Caco-2 (cell line): ENCODE results near the gene WRAP73. TPM values are rescaled to one million over a fixed set of nuclear protein-coding genes. Genes with fewer than 3 reads are reported as not detected.

ENCODE experiments used
- BruUV-seq: library from RNA; stranded (reverse); fragments of 400-500 nt; replicated peaks from 2 replicates; lab custom pipeline; 2021; lab: Mats Ljungman, UMichigan
- CTCF ChIA-PET: fragments of 300-600 bp; sonication (Branson Sonifier 250); formaldehyde crosslinking; loops from one replicate; lab custom pipeline; 2022; ENCODE audit warnings: antibody characterized with exemption; lab: Charles Lee
- POLR2A ChIA-PET: fragments of 300-600 bp; sonication (Branson Sonifier 250); formaldehyde crosslinking; loops from one replicate; lab custom pipeline; 2022; ENCODE audit warnings: antibody characterized with exemption; lab: Charles Lee
- DNase-seq, 2 experiments: peaks; one replicate each; pipeline versions ENCODE4 v3.0.0 to v3.0.0-alpha.2; 2020 to 2022
- H3K27me3 ChIP-seq: replicated peaks from 2 replicates; pipeline ENCODE4 v1.6.0; 2011; ENCODE audit warnings: low read length; ENCODE audit not compliant: control insufficient read depth, insufficient read depth
- H3K36me3 ChIP-seq: 2 replicates; pipeline ENCODE4 v1.5.1; 2011; ENCODE audit warnings: low read length; ENCODE audit not compliant: control insufficient read depth, insufficient read depth
- H3K4me1 ChIP-seq: fragments of 250-450 bp; sonication (Bioruptor Pico); 2 replicates; pipeline ENCODE4 v1.5.1; 2020; ENCODE audit warnings: mild to moderate bottlenecking
- H3K4me3 ChIP-seq: 2 replicates; pipeline ENCODE4 v1.5.1; 2011; ENCODE audit warnings: low read depth, mild to moderate bottlenecking, control low read depth, low read length
- H3K9me3 ChIP-seq: fragments of 250-450 bp; sonication (Bioruptor Pico); 2 replicates; pipeline ENCODE4 v1.5.1; 2020; ENCODE audit warnings: mild to moderate bottlenecking, moderate library complexity
- H3K27ac Mint-ChIP-seq: one replicate; pipeline ENCODE4 v1.8.0; 2022; ENCODE audit warnings: mixed read lengths; ENCODE audit not compliant: unreplicated experiment
- H3K27me3 Mint-ChIP-seq: one replicate; pipeline ENCODE4 v1.8.0; 2022; ENCODE audit warnings: mixed read lengths; ENCODE audit not compliant: insufficient read depth, unreplicated experiment
- H3K36me3 Mint-ChIP-seq: one replicate; pipeline ENCODE4 v1.8.0; 2022; ENCODE audit warnings: mild to moderate bottlenecking, mixed read lengths; ENCODE audit not compliant: insufficient read depth, unreplicated experiment
- H3K4me1 Mint-ChIP-seq: one replicate; pipeline ENCODE4 v1.8.0; 2022; ENCODE audit warnings: low read depth, mixed read lengths; ENCODE audit not compliant: unreplicated experiment
- H3K4me3 Mint-ChIP-seq: one replicate; pipeline ENCODE4 v1.8.0; 2022; ENCODE audit warnings: mild to moderate bottlenecking, moderate library complexity, mixed read lengths; ENCODE audit not compliant: unreplicated experiment
- H3K9me3 Mint-ChIP-seq: one replicate; pipeline ENCODE4 v1.8.0; 2022; ENCODE audit warnings: mixed read lengths; ENCODE audit not compliant: unreplicated experiment
- CTCF ChIP-seq, 2 experiments: fragments of 200-600 bp in 1 of 2; IDR thresholded peaks; 1 replicate in 1 of 2; 2 replicates in 1 of 2; pipeline versions ENCODE4 v1.5.1 to v1.8.0; 2011 to 2022; ENCODE audit warnings: antibody characterized with exemption in 1 of 2, control low read depth in 1 of 2, inconsistent platforms in 1 of 2, low read depth in 1 of 2, low read length in 1 of 2, mild to moderate bottlenecking in 1 of 2, moderate library complexity in 1 of 2; ENCODE audit not compliant: insufficient read depth in 1 of 2, severe bottlenecking in 1 of 2, unreplicated experiment in 1 of 2
- intact Hi-C: fragments of 100-400 bp; cut with micrococcal nuclease; formaldehyde crosslinking; loops from one replicate; pipeline ENCODE4 v1.10.0; 2022; ENCODE audit not compliant: unreplicated experiment
- total RNA-seq: library from RNA; stranded (reverse); gene quantifications from 2 replicates; pipeline ENCODE4 v1.2.3, GENCODE V29; 2022

The WRAP73 gene
- total RNA-seq, 1 experiment from 2014 or later = 31.6 TPM

DNA sequence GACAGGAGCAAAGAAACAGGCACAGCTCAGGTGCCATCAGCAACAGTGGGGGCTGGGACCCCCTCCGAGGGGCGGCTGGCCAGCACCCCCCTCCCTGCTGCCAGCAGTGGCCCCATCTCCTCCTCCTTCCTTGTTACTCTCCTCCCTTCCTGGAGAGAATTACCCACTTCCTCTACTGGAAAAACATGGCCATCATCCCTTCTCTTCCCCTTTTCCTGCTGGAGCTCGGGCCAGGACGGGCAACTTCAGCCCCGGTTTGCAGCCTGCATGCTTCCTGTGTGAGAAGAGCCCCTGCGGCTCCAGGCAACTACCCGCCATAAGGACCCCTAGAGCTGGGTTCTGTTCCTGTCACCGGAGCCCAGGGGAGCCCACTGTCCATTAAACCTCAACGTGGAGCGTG is 56.2 kb downstream of the WRAP73 start:
- CTCF ChIA-PET = interaction anchor here (0.7 kb wide), 1 partner anchor 25 kb away, joined by 3 read pairs; no protein-coding TSS in a partner anchor
- Histone ChIP-seq H3K4me3 (no peak overlapping the region), H3K36me3 (no peaks in the 10 kb centered on the region), H3K4me1 (no peaks in the 10 kb centered on the region), H3K9me3 (no peaks in the 10 kb centered on the region), H3K27me3 (no peaks in the 10 kb centered on the region)
- no peak for DNase-seq
- TF ChIP-seq CTCF (IDR thresholded peaks at IDR 0.05; ENCODE audit: insufficient read depth in 1 of 2, low read depth in 1 of 2, low read length in 1 of 2, severe bottlenecking in 1 of 2, unreplicated experiment in 1 of 2) = no peak
- Mint-ChIP-seq H3K27ac (no peak overlapping the region), H3K27me3 (no peaks in the 10 kb centered on the region), H3K4me1 (no peaks in the 10 kb centered on the region), H3K4me3 (no peak overlapping the region), H3K9me3 (no peaks in the 10 kb centered on the region), H3K36me3 (no peaks in the 10 kb centered on the region)
- BruUV-seq = no TSS peak
- intact Hi-C loops = no loop called here
- POLR2A ChIA-PET = no interaction called here

DNA sequence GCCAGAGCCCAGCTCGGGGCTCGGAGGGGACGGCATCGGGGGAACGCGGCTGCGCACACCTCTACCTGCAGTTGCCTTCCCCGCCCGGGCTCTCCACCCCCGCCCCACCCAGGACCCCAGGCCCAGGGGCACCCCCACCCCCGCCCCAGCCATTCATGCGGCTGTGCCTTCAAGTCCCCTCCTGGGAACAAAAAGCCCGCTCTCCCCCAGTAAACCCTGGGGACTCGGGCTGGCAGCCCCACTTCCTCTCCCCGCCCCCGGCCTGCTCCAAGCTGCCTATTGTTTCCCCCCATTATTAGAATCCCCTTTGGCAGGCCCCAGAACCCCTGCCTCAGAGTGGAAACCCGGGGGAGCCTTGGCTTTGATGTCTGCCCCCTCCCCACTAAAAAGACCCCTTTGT is 56.6 kb downstream of the WRAP73 start:
- Mint-ChIP-seq H3K4me3 (no peak overlapping the region), H3K27me3 (no peaks in the 10 kb centered on the region), H3K9me3 (no peaks in the 10 kb centered on the region), H3K36me3 (no peaks in the 10 kb centered on the region), H3K27ac (no peak overlapping the region), H3K4me1 (no peaks in the 10 kb centered on the region)
- DNase-seq = no peak
- TF ChIP-seq CTCF (IDR thresholded peaks at IDR 0.05; ENCODE audit: insufficient read depth in 1 of 2, low read depth in 1 of 2, low read length in 1 of 2, severe bottlenecking in 1 of 2, unreplicated experiment in 1 of 2) = no peak
- Histone ChIP-seq H3K36me3 (no peaks in the 10 kb centered on the region), H3K27me3 (no peaks in the 10 kb centered on the region), H3K9me3 (no peaks in the 10 kb centered on the region), H3K4me3 (no peak overlapping the region), H3K4me1 (no peaks in the 10 kb centered on the region)
- ChIA-PET POLR2A (no interaction called here), CTCF (no interaction called here)
- intact Hi-C loops = no loop called here
- BruUV-seq = no TSS peak

- TF ChIP-seq CTCF (IDR thresholded peaks at IDR 0.05; ENCODE audit: insufficient read depth in 1 of 2, low read depth in 1 of 2, low read length in 1 of 2, severe bottlenecking in 1 of 2, unreplicated experiment in 1 of 2) = no peak
- H3K9me3 ChIP-seq = no peaks in the 10 kb centered on the region
- intact Hi-C loops = no loop called here
- no peaks in the 10 kb centered on the region for H3K36me3 ChIP-seq
- no peak overlapping the region for H3K4me3 ChIP-seq
- Mint-ChIP-seq H3K4me3 (no peak overlapping the region), H3K9me3 (no peaks in the 10 kb centered on the region), H3K27ac (no peak overlapping the region), H3K4me1 (no peaks in the 10 kb centered on the region), H3K27me3 (no peaks in the 10 kb centered on the region), H3K36me3 (peaks cover 5% of the 10 kb centered on the region)
- no TSS peak for BruUV-seq
- H3K27me3 ChIP-seq = no peaks in the 10 kb centered on the region
- DNase-seq = no peak
- 0 out of 2 replicates have a peak, but pooled peaks cover 3% of the 10 kb centered on the region for H3K4me1 ChIP-seq
- CTCF ChIA-PET = interaction anchor here (0.7 to 1.4 kb wide), 3 partner anchors 28 to 309 kb away, joined by 3 to 5 read pairs (median 4); partner anchors contain the start of gene C1orf174
- POLR2A ChIA-PET = no interaction called here
Measured at GRCh38 chr1:3590951-3591865, 58.7 kb downstream of the WRAP73 start.
